SK-N-SH treated with all-trans-retinoic acid at 6 μM for 48 hours (cell line): Measurements from ENCODE around the gene TM4SF20.

Source experiments
- ARNTL ChIP-seq: fragments of 450-650 bp; formaldehyde crosslinking; IDR thresholded peaks from 2 replicates; pipeline ENCODE4 v1.5.0; 2020; ENCODE audit warnings: low read depth, mild to moderate bottlenecking, moderate library complexity, borderline replicate concordance
- CREB5 ChIP-seq: fragments of 250-450 bp; sonication (Bioruptor Pico); IDR thresholded peaks from 2 replicates; pipeline ENCODE4 v1.5.1; 2020; ENCODE audit warnings: low read depth, mild to moderate bottlenecking, moderate library complexity
- GLIS3 ChIP-seq: fragments of 250-450 bp; sonication (Bioruptor Pico); IDR thresholded peaks from 2 replicates; pipeline ENCODE4 v1.5.0; 2020; ENCODE audit warnings: mild to moderate bottlenecking, moderate library complexity
- ISL1 ChIP-seq: fragments of 250-450 bp; sonication (Bioruptor Pico); IDR thresholded peaks from 2 replicates; pipeline ENCODE4 v2.1.2; 2022; ENCODE audit warnings: mild to moderate bottlenecking, moderate library complexity
- PATZ1 ChIP-seq: fragments of 250-450 bp; sonication (Bioruptor Pico); IDR thresholded peaks from 2 replicates; pipeline ENCODE4 v1.8.0; 2020; ENCODE audit warnings: mild to moderate bottlenecking, moderate library complexity, borderline replicate concordance
- PPARA ChIP-seq: fragments of 250-450 bp; sonication (Bioruptor Pico); IDR thresholded peaks from 2 replicates; pipeline ENCODE4 v1.5.0; 2020; ENCODE audit warnings: mild to moderate bottlenecking, borderline replicate concordance
- RARB ChIP-seq: fragments of 250-450 bp; sonication (Bioruptor Pico); IDR thresholded peaks from 2 replicates; pipeline ENCODE4 v1.8.0; 2021; ENCODE audit warnings: mild to moderate bottlenecking, moderate library complexity
- SNAI2 ChIP-seq: fragments of 250-450 bp; sonication (Bioruptor Pico); IDR thresholded peaks from 2 replicates; pipeline ENCODE4 v1.5.0; 2020; ENCODE audit warnings: mild to moderate bottlenecking, moderate library complexity
- TCF4 ChIP-seq: fragments of 250-450 bp; sonication (Bioruptor Pico); IDR thresholded peaks from 2 replicates; pipeline ENCODE4 v1.8.0; 2021; ENCODE audit warnings: mild to moderate bottlenecking, moderate library complexity, borderline replicate concordance
- TOX ChIP-seq: fragments of 250-450 bp; sonication (Bioruptor Pico); IDR thresholded peaks from 2 replicates; pipeline ENCODE4 v1.8.0; 2021; ENCODE audit warnings: mild to moderate bottlenecking, moderate library complexity, borderline replicate concordance
- TSHZ2 ChIP-seq: fragments of 250-450 bp; sonication (Bioruptor Pico); IDR thresholded peaks from 2 replicates; pipeline ENCODE4 v1.5.0; 2020; ENCODE audit warnings: mild to moderate bottlenecking, moderate library complexity
- ZNF565 ChIP-seq: fragments of 450-650 bp; formaldehyde crosslinking; conservative IDR thresholded peaks from 2 replicates; pipeline ENCODE4 v1.5.0; 2020; ENCODE audit warnings: low read depth, mild to moderate bottlenecking, moderate library complexity

GRCh38 chr2:227389231-227389630 is 10.1 kb upstream of the TM4SF20 start:
- no peak for TF ChIP-seq PATZ1 (CRISPR knock-in tag)
- no peak for TF ChIP-seq TSHZ2
- TF ChIP-seq CREB5 (CRISPR knock-in tag): no peak
- TF ChIP-seq GLIS3: no peak
- TF ChIP-seq PPARA (CRISPR knock-in tag): no peak
- TF ChIP-seq RARB (CRISPR knock-in tag): no peak
- TF ChIP-seq ARNTL: no peak
- TF ChIP-seq ISL1 (CRISPR knock-in tag): no peak
- TF ChIP-seq TOX: no peak
- no peak for TF ChIP-seq TCF4 (CRISPR knock-in tag)
- TF ChIP-seq SNAI2 (CRISPR knock-in tag): no peak
- TF ChIP-seq ZNF565 (CRISPR knock-in tag): no peak
